Right lobe of liver (tissue), 4 donors: ENCODE results near the gene IL17C.

Experiments used
- CTCF ChIP-seq, 4 donors: fragments of 200-600 bp in 3 of 4; fragments of 450-650 bp in 1 of 4; IDR thresholded peaks; one replicate each; pipeline versions ENCODE4 v1.5.1 to v1.8.0; 2016 to 2022; ENCODE audit warnings: antibody characterized with exemption in 4 of 4, mild to moderate bottlenecking in 2 of 4
- POLR2A ChIP-seq: fragments of 450-650 bp; IDR thresholded peaks from one replicate; pipeline ENCODE4 v1.6.1; 2017; ENCODE audit warnings: antibody characterized with exemption, mild to moderate bottlenecking
- donor health status: DM: no; HTN: no; CAD: no.
- donor health status: DM: no; HTN: no; CAD: no.
- donor health status: DM: no; HTN: yes; CAD: no.

GRCh38 chr16:88657371-88657770 is 19.0 kb downstream of the IL17C start:
- TF ChIP-seq POLR2A, result no peak
- TF ChIP-seq CTCF (IDR thresholded peaks at IDR 0.05), result no peak
